Motor neuron (in vitro differentiated cells): ENCODE measurements around the gene DCAF4. TPM values are rescaled to one million over a fixed set of nuclear protein-coding genes. Genes with fewer than 3 reads are reported as not detected.

Source experiments
- ATAC-seq, 8 experiments: fragments of 200-7000 bp; cut with Tn5 transposase; replicated peaks in 6 of 8; 2 replicates each; pipeline ENCODE4 v1.8.0; 2021; ENCODE audit warnings: mild to moderate bottlenecking in 8 of 8, moderate library complexity in 8 of 8
- H3K27ac ChIP-seq, 2 donors: fragments of 250-450 bp; sonication (Bioruptor Pico); 2 replicates each; pipeline ENCODE4 v1.9.0; 2021; ENCODE audit warnings: antibody characterized with exemption in 2 of 2, mild to moderate bottlenecking in 2 of 2, moderate library complexity in 1 of 2
- H3K4me1 ChIP-seq, 2 donors: fragments of 250-450 bp; sonication (Bioruptor Pico); replicated peaks in 1 of 2; 2 replicates each; pipeline ENCODE4 v1.6.1; 2021; ENCODE audit warnings: antibody characterized with exemption in 2 of 2, mild to moderate bottlenecking in 2 of 2, moderate library complexity in 1 of 2
- H3K4me3 ChIP-seq, 5 donors: fragments of 250-450 bp; sonication (Bioruptor Pico); 2 replicates each; pipeline ENCODE4 v1.9.0; 2021; ENCODE audit warnings: antibody characterized with exemption in 5 of 5, mild to moderate bottlenecking in 5 of 5, moderate library complexity in 4 of 5
- WGBS, 10 experiments: fragments of 450-650 bp; shearing (Covaris generic); methylation state at CpG; one replicate each; pipeline ENCODE4 v1.0.0; 2022; 5-methylcytosine and 5-hydroxymethylcytosine counted together
- in situ Hi-C, 9 experiments: fragments of 400-800 bp; cut with MboI; loops; one replicate each; pipeline ENCODE4 v1.15.0; 2021; ENCODE audit warnings: low sequenced_read_pairs in 9 of 9, low pct_unique_long_range_greater_than_20kb in 2 of 9; ENCODE audit not compliant: unreplicated experiment in 9 of 9
- total RNA-seq, 8 experiments: library from RNA; unstranded; fragments of 300-600 nt; gene quantifications; 2 replicates each; pipeline versions ENCODE4 v1.2.3 to v1.2.4, GENCODE V29; 2022

DCAF4 gene
- total RNA-seq, 8 experiments from 2014 or later, result 7.1 to 36.6 (median 15.6) TPM

- no peak for ATAC-seq
- WGBS, 10 experiments, result 17 to 100% (median 92%) methylated on average over 1 to 2 of the region's 2 CpGs; no CpG with 5 or more reads in 4 of the 10 experiments
- H3K27ac ChIP-seq, result no peak overlapping the region
- in situ Hi-C loops, result loop anchor here in 1 of 9 experiments (25.0 kb wide), 1 partner anchor 408 kb away; no protein-coding TSS in a partner anchor
- no peak overlapping the region for H3K4me3 ChIP-seq
- peaks cover 13% of the 10 kb centered on the region in 2 donors for H3K4me1 ChIP-seq
These were observed 6.3 kb upstream of the DCAF4 start for GRCh38 chr14:72920008-72920407.

GRCh38 chr14:72921396-72921795 lies 4.9 kb upstream of the DCAF4 start:
- in situ Hi-C loops, result loop anchor here in 1 of 9 experiments (25.0 kb wide), 1 partner anchor 409 kb away; no protein-coding TSS in a partner anchor
- Histone ChIP-seq H3K4me3 (no peak overlapping the region), H3K27ac (no peak overlapping the region), H3K4me1 (peaks cover 19% of the 10 kb centered on the region in 2 donors)
- no peak for ATAC-seq

- H3K4me3 ChIP-seq, result no peak overlapping the region
- 44 to 96% (median 89%) methylated on average over 2 to 5 of the region's 5 CpGs; no CpG with 5 or more reads in 2 of the 10 experiments for WGBS, 10 experiments
- peaks cover 11 to 14% of the 10 kb centered on the region in 2 donors for H3K4me1 ChIP-seq
- in situ Hi-C loops, result loop anchor here in 1 of 9 experiments (25.0 kb wide), 1 partner anchor 412 kb away; no protein-coding TSS in a partner anchor
- ATAC-seq, result no peak
- H3K27ac ChIP-seq, result no peak overlapping the region
These were observed 1.9 kb upstream of the DCAF4 start for GRCh38 chr14:72924337-72924736.

- Histone ChIP-seq H3K4me1 (peaks cover 11 to 14% of the 10 kb centered on the region in 2 donors), H3K4me3 (peak overlapping the region in 3 of 5 donors; percentile 47 to 63 (median 54)), H3K27ac (peak overlapping the region in 1 of 2 donors; percentile 40)
- in situ Hi-C loops, result no loop called here
- 70 to 100% (median 84%) methylated on average over 3 to 15 of the region's 22 CpGs; no CpG with 5 or more reads in 1 of the 10 experiments for WGBS, 10 experiments
- no peak for ATAC-seq
These were observed 999 bp upstream of the DCAF4 start for GRCh38 chr14:72925171-72925759.

GRCh38 chr14:72925815-72926291 lies 411 bp upstream of the DCAF4 start:
- peak overlapping the region; percentile 47 to 63 (median 56) for H3K4me3 ChIP-seq
- peak in 3 of 8 experiments; percentile 15 to 44 (median 40) for ATAC-seq
- H3K4me1 ChIP-seq, result peaks cover 11 to 14% of the 10 kb centered on the region in 2 donors
- H3K27ac ChIP-seq, result peak overlapping the region; percentile 40
- 0 to 80% (median 30%) methylated on average over 1 to 16 of the region's 33 CpGs; no CpG with 5 or more reads in 4 of the 10 experiments for WGBS, 10 experiments
- in situ Hi-C loops, result no loop called here

- in situ Hi-C loops, result no loop called here
- no peak overlapping the region for H3K4me3 ChIP-seq
- 100% methylated on average over 1 to 2 of the region's 21 CpGs; no CpG with 5 or more reads in 8 of the 10 experiments for WGBS, 10 experiments
- ATAC-seq, result no peak
- no peak overlapping the region for H3K27ac ChIP-seq
- H3K4me1 ChIP-seq, result peaks cover 11 to 14% of the 10 kb centered on the region in 2 donors
These were observed 2.6 kb downstream of the DCAF4 start for GRCh38 chr14:72928872-72929271.

- in situ Hi-C loops, result no loop called here
- WGBS, 10 experiments, result 90 to 100% (median 96%) methylated on average over 4 to 25 of the region's 43 CpGs
These were observed 3.2 kb downstream of the DCAF4 start for GRCh38 chr14:72929316-72930080.

GRCh38 chr14:72932893-72933292 lies 6.6 kb downstream of the DCAF4 start:
- in situ Hi-C loops, result no loop called here
- Histone ChIP-seq H3K27ac (no peak overlapping the region), H3K4me3 (no peak overlapping the region), H3K4me1 (no peaks in the 10 kb centered on the region)
- no peak for ATAC-seq
- 79 to 100% (median 89%) methylated on average over 1 to 5 of the region's 7 CpGs; no CpG with 5 or more reads in 1 of the 10 experiments for WGBS, 10 experiments

More at GRCh38 chr14:72929316-72930080, 3.2 kb downstream of the DCAF4 start:
- H3K27ac ChIP-seq, result no peak overlapping the region
- H3K4me3 ChIP-seq, result no peak overlapping the region
- peaks cover 11 to 14% of the 10 kb centered on the region in 2 donors for H3K4me1 ChIP-seq
- ATAC-seq, result no peak

GRCh38 chr14:72939630-72940029 lies 13.4 kb downstream of the DCAF4 start:
- in situ Hi-C loops, result loop anchor here in 1 of 9 experiments (10.0 kb wide), 1 partner anchor 425 kb away; no protein-coding TSS in a partner anchor
- H3K27ac ChIP-seq, result no peak overlapping the region
- H3K4me1 ChIP-seq, result no peaks in the 10 kb centered on the region
- 40 to 100% (median 90%) methylated on average over 1 to 9 of the region's 13 CpGs; no CpG with 5 or more reads in 5 of the 10 experiments for WGBS, 10 experiments
- no peak overlapping the region for H3K4me3 ChIP-seq
- no peak for ATAC-seq

GRCh38 chr14:72941286-72941985 lies 15.2 kb downstream of the DCAF4 start:
- no peak for ATAC-seq
- no peaks in the 10 kb centered on the region for H3K4me1 ChIP-seq
- H3K4me3 ChIP-seq, result no peak overlapping the region
- no peak overlapping the region for H3K27ac ChIP-seq
- WGBS, 10 experiments, result 82 to 100% (median 85%) methylated on average over 2 to 12 of the region's 12 CpGs; no CpG with 5 or more reads in 2 of the 10 experiments
- in situ Hi-C loops, result loop anchor here in 1 of 9 experiments (10.0 kb wide), 1 partner anchor 427 kb away; no protein-coding TSS in a partner anchor

GRCh38 chr14:72942934-72943333 lies 16.7 kb downstream of the DCAF4 start:
- ATAC-seq, result no peak
- WGBS, 10 experiments, result 90 to 100% (median 98%) methylated on average over 1 to 4 of the region's 14 CpGs; no CpG with 5 or more reads in 4 of the 10 experiments
- Histone ChIP-seq H3K27ac (no peak overlapping the region), H3K4me1 (no peaks in the 10 kb centered on the region), H3K4me3 (no peak overlapping the region)
- in situ Hi-C loops, result loop anchor here in 1 of 9 experiments (10.0 kb wide), 1 partner anchor 428 kb away; no protein-coding TSS in a partner anchor

GRCh38 chr14:72943876-72944430 lies 17.7 kb downstream of the DCAF4 start:
- H3K4me1 ChIP-seq, result no peaks in the 10 kb centered on the region
- ATAC-seq, result no peak
- H3K4me3 ChIP-seq, result no peak overlapping the region
- in situ Hi-C loops, result loop anchor here in 1 of 9 experiments (10.0 kb wide), 1 partner anchor 429 kb away; no protein-coding TSS in a partner anchor
- WGBS, 10 experiments, result 53 to 90% (median 60%) methylated on average over 3 to 11 of the region's 13 CpGs; no CpG with 5 or more reads in 5 of the 10 experiments
- H3K27ac ChIP-seq, result no peak overlapping the region
